ENCODE data around the gene NTM. TPM values are rescaled to one million over a fixed set of nuclear protein-coding genes. Genes with fewer than 3 reads are reported as not detected.

The NTM gene
- total RNA-seq, 1 experiment from 2014 or later: 16.4 TPM

GRCh38 chr11:131611322-131611721 is 240.9 kb downstream of the NTM start:
- POLR2A ChIA-PET: interaction anchor here (0.6 kb wide), 1 partner anchor 11 kb away, joined by 9 read pairs; no protein-coding TSS in a partner anchor
- Mint-ChIP-seq H3K9me3 (peaks cover 10% of the 10 kb centered on the region), H3K36me3 (no peaks in the 10 kb centered on the region; the same call in 1 of the 2 replicates), H3K27ac (no peak overlapping the region), H3K4me3 (no peak overlapping the region), H3K27me3 (ENCODE audit: low read depth) (peaks cover 40% of the 10 kb centered on the region), H3K4me1 (peaks cover 30% of the 10 kb centered on the region)
- ATAC-seq (no peak; the same call in 1 of the 2 replicates), DNase-seq (ENCODE audit: low spot score) (no peak)
- CTCF ChIA-PET: interaction anchor here (0.6 to 4.0 kb wide), 5 partner anchors 40 to 547 kb away, joined by 3 to 17 read pairs (median 7); no protein-coding TSS in a partner anchor
- TF ChIP-seq FOXK1 (CRISPR knock-in tag; IDR thresholded peaks at IDR 0.05) (no peak), FOXJ3 (CRISPR knock-in tag; IDR thresholded peaks at IDR 0.05; ENCODE audit: borderline replicate concordance) (no peak), ZNF232 (CRISPR knock-in tag; IDR thresholded peaks at IDR 0.05) (no peak), NFATC4 (CRISPR knock-in tag; IDR thresholded peaks at IDR 0.05) (no peak), ZNF317 (CRISPR knock-in tag; IDR thresholded peaks at IDR 0.05; ENCODE audit: borderline replicate concordance, low read depth) (no peak), ZSCAN18 (CRISPR knock-in tag; IDR thresholded peaks at IDR 0.05) (no peak), ZNF396 (CRISPR knock-in tag; IDR thresholded peaks at IDR 0.05; ENCODE audit: borderline replicate concordance) (no peak)

GRCh38 chr11:131612533-131612932 is 242.1 kb downstream of the NTM start:
- no peak overlapping the region for H3K4me3 Mint-ChIP-seq
- no peaks in the 10 kb centered on the region; the same call in 1 of the 2 replicates for H3K36me3 Mint-ChIP-seq
- H3K27me3 Mint-ChIP-seq (ENCODE audit: low read depth): peaks cover 42% of the 10 kb centered on the region
- DNase-seq (ENCODE audit: low spot score) (no peak), ATAC-seq (no peak)
- CTCF ChIA-PET: interaction anchor here (0.9 to 1.9 kb wide), 6 partner anchors 33 to 548 kb away, joined by 3 to 7 read pairs (median 4); no protein-coding TSS in a partner anchor
- TF ChIP-seq ATF1 (CRISPR knock-in tag; IDR thresholded peaks at IDR 0.05) (no peak), EMX1 (CRISPR knock-in tag; IDR thresholded peaks at IDR 0.05) (no peak), OVOL2 (CRISPR knock-in tag; IDR thresholded peaks at IDR 0.05; ENCODE audit: borderline replicate concordance) (no peak), GRHL2 (CRISPR knock-in tag; IDR thresholded peaks at IDR 0.05; ENCODE audit: insufficient replicate concordance, severe bottlenecking) (no peak), ZNF281 (CRISPR knock-in tag; IDR thresholded peaks at IDR 0.05) (no peak), JAZF1 (CRISPR knock-in tag; IDR thresholded peaks at IDR 0.05) (no peak), AR (CRISPR knock-in tag; IDR thresholded peaks at IDR 0.05) (no peak), AFF4 (CRISPR knock-in tag; IDR thresholded peaks at IDR 0.05; ENCODE audit: borderline replicate concordance) (no peak), SOX15 (CRISPR knock-in tag; IDR thresholded peaks at IDR 0.05) (no peak), PRDM15 (CRISPR knock-in tag; IDR thresholded peaks at IDR 0.05) (no peak), HMGA2 (CRISPR knock-in tag; IDR thresholded peaks at IDR 0.05) (no peak), ZNF121 (CRISPR knock-in tag; IDR thresholded peaks at IDR 0.05) (no peak), ZNF138 (CRISPR knock-in tag; conservative IDR thresholded peaks at IDR 0.05) (no peak), ZMAT4 (CRISPR knock-in tag; IDR thresholded peaks at IDR 0.05) (no peak)
- peaks cover 8% of the 10 kb centered on the region for H3K9me3 Mint-ChIP-seq
- peaks cover 38% of the 10 kb centered on the region for H3K4me1 Mint-ChIP-seq
- no peak overlapping the region for H3K27ac Mint-ChIP-seq
- POLR2A ChIA-PET: interaction anchor here (0.8 kb wide), 1 partner anchor 11 kb away, joined by 3 read pairs; no protein-coding TSS in a partner anchor
